ENCODE data around the gene CALB2.

GRCh38 chr16:71423865-71424264 is 65.3 kb downstream of the CALB2 start:
- TF ChIP-seq POLR2A (IDR thresholded peaks at IDR 0.05) (no peak), CTCF (IDR thresholded peaks at IDR 0.05) (no peak)

Data from right lobe of liver (tissue), 4 donors.